GM19043 (cell line): ENCODE data around the gene RABGAP1L.

ENCODE experiments used
- ATAC-seq: cut with Tn5 transposase; IDR thresholded peaks from one replicate; pipeline ENCODE4 v1.9.1; 2021; ENCODE audit warnings: low read depth; ENCODE audit not compliant: unreplicated experiment

Gene RABGAP1L

GRCh38 chr1:174940646-174941175 is 781.4 kb downstream of the RABGAP1L start:
- no peak for ATAC-seq

GRCh38 chr1:174942547-174943255 is 783.4 kb downstream of the RABGAP1L start:
- no peak for ATAC-seq

- ATAC-seq: no peak
Measured at GRCh38 chr1:174946031-174946430, 786.7 kb downstream of the RABGAP1L start.

GRCh38 chr1:174949061-174949460 is 789.7 kb downstream of the RABGAP1L start:
- no peak for ATAC-seq

- ATAC-seq: no peak
Measured at GRCh38 chr1:174949645-174950044, 790.3 kb downstream of the RABGAP1L start.

- ATAC-seq: peak; percentile 47
Measured at GRCh38 chr1:174953285-174954072, 794.2 kb downstream of the RABGAP1L start.

GRCh38 chr1:174954073-174954460 is 794.7 kb downstream of the RABGAP1L start:
- no peak for ATAC-seq

- no peak for ATAC-seq
Measured at GRCh38 chr1:174954671-174955669, 795.6 kb downstream of the RABGAP1L start.

- ATAC-seq: no peak
Measured at GRCh38 chr1:174956086-174956485, 796.8 kb downstream of the RABGAP1L start.

GRCh38 chr1:174956976-174957375 is 797.7 kb downstream of the RABGAP1L start:
- no peak for ATAC-seq

GRCh38 chr1:174957829-174958228 is 798.5 kb downstream of the RABGAP1L start:
- ATAC-seq: no peak

- ATAC-seq: no peak
Measured at GRCh38 chr1:174958396-174958795, 799.1 kb downstream of the RABGAP1L start.

GRCh38 chr1:174960362-174960761 is 801.0 kb downstream of the RABGAP1L start:
- ATAC-seq: no peak

GRCh38 chr1:174963529-174964125 is 804.3 kb downstream of the RABGAP1L start:
- no peak for ATAC-seq

- ATAC-seq: no peak
Measured at GRCh38 chr1:174964261-174964971, 805.1 kb downstream of the RABGAP1L start.

GRCh38 chr1:174964972-174965361 is 805.6 kb downstream of the RABGAP1L start:
- no peak for ATAC-seq

- ATAC-seq: no peak
Measured at GRCh38 chr1:174965362-174966007, 806.2 kb downstream of the RABGAP1L start.

- no peak for ATAC-seq
Measured at GRCh38 chr1:174966008-174966572, 806.8 kb downstream of the RABGAP1L start.
